Stimulated activated CD4-positive, alpha-beta T cell treated with anti-CD3 and anti-CD28 coated beads, TNF-alpha, amount 100 ng/mL, for 24 hours (primary cell): ENCODE data around the gene ARHGAP24.
"Not testable (repeated sequence)": the region's sequence is repeated elsewhere in the genome, so short reads cannot be mapped to it uniquely, and the experiment has no call there.

ENCODE experiments used
- DNase-seq, 3 experiments: peaks; one replicate each; pipeline ENCODE4 v3.0.0-alpha.2; 2020; ENCODE audit warnings: low read depth in 3 of 3

ARHGAP24 gene

GRCh38 chr4:85812776-85813175, 337.8 kb downstream of the ARHGAP24 start:
- no peak for DNase-seq

DNA sequence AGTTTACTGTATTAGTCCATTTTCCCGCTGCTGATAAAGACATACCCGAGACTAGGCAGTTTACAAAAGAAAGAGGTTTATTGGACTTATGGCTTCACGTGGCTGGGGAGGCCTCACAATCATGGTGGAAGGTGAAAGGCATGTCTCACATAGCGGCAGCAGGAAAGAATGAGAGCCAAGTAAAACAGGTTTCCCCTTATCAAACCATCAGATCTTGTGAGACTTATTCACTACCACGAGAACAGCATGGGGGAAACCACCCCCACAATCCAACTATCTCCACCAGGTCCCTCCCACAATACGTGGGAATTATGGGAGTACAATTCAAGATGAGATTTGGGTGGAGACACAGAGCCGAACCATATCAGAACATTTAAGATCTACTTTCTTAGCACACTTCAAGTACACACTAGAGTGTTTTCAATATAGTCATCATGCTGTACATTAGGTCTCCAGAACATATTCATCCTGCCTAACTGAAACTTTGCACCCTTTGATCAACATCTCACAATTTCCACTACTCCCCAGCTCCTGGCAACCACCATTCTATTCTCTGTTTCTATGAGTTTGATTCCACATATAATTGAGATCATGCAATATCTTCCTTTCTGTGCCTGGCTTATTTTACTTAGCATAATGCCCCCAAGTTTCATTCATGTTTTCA, 341.0 kb downstream of the ARHGAP24 start:
- DNase-seq = no peak

DNA sequence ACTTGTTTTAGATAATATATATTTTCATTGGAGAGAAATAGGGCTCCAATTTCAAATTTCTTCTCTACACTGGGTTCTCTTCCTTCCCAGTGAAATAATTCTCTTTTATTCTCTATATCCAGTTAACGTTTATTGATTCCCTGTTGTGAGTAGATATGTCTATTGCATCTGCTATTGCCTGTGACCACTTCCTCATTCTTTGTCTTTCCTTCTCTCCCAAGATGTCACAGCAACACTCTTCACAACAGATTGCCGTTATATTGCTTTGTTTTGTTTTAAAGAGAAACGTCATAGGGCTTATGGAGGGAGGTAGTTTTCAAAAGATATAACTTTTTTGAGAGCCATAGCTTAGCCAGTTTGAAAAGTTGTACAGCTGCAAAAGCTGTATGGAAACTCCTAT, 343.8 kb downstream of the ARHGAP24 start:
- DNase-seq = no peak

DNA sequence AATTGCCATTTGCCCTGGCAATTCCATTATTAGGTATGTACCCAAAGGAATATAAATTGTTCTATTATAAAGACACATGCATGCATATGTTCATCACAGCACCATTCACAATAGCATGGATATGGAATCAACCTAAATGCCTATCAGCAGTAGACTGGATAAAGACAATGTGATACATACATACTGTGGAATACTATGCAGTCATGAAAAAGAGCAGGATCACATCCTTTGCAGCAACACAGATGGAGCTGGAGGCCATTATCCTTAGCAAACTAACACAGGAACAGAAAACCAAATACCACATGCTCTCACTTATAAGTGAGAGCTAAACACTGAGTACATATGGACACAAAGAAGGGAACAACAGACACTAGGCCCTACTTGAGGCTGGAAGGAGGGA, 345.2 kb downstream of the ARHGAP24 start:
- not testable (repeated sequence) for DNase-seq

GRCh38 chr4:85821688-85822455, 346.9 kb downstream of the ARHGAP24 start:
- no peak for DNase-seq

GRCh38 chr4:85823295-85823694, 348.3 kb downstream of the ARHGAP24 start:
- no peak for DNase-seq

DNA sequence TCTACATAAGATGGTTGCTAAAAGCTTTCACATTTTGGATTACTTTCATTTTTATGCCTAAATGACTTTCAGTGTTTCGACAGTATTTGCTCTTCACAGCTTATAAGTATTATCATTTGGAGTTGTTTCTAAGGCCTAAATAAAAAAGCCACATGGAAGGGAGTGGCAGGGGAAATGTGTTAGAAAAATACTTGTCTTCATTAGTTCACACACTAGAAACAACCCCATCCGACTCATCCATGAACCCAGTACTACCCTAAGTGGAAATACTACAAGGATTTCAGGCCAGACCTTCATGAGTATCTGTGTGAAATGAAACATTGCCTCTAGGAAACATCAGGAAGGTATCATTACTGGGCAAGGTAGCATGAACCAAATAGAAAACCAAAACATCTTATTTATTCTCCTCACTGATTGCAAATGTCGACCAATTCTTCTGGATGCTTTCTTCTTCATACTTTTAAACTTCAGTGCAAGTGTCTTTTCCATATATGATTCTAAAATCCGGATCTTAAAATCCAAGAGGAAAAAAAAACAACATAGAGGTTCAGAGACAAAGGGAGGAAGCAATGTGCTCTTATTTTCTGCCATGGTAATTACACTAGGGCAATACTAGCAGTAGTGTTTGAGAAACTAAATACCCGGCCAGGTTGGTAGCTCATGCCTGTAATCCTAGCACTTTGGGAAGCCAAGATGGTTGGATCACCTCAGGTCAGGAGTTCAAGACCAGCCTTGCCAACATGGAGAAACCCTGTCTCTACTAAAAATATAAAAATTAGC, 349.4 kb downstream of the ARHGAP24 start:
- DNase-seq = no peak

DNA sequence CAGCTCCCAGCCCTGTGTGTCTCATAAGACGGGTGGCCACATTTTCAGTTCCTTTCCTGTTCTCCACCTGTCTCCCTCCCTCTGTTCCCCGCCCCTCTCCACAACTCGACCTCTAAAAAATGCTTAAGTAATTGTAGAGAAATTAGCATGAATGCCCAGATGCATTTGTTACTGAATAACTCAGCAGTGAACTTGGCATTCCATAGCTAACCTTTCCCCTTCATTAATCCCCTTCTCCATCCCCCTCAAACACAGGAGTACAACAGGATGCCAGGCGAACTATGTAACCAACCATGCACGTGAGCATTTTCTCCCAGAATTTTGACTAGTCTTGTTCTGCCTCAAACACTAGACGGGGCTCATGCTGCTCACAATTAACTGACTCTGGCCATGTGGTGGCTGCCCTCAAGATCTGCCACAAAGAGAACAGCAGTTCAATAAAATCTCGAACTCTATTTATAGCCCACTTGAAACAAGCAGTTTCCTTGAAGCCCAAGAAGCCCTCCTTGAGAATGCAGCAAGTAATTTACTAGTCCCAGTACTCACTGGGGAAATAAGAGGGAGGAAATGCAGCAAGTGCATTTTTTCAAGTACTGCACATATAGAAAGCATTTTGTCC, 351.2 kb downstream of the ARHGAP24 start:
- DNase-seq = no peak

GRCh38 chr4:85828027-85828890, 353.3 kb downstream of the ARHGAP24 start:
- no peak for DNase-seq

- no peak for DNase-seq
These were observed 354.5 kb downstream of the ARHGAP24 start for GRCh38 chr4:85829276-85830051.

DNA sequence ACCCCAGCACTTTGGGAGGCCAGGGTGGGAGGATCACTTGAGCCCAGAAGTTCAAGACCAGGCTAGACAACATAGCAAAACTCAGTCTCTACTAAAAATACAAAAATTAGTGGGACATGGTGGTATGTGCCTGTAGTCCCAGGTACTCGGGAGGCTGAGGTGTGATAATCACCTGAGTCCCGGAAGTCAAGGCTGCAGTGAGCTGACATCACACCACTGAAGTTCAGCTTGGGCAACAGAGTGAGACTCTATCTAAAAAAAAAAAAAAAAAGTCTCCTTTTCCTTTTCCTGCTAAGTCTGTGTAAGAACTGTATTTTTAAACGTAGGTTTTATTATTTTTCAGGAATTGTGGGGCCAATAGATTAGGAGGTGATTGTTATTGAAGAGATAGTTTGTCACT, 356.7 kb downstream of the ARHGAP24 start:
- DNase-seq = no peak

DNA sequence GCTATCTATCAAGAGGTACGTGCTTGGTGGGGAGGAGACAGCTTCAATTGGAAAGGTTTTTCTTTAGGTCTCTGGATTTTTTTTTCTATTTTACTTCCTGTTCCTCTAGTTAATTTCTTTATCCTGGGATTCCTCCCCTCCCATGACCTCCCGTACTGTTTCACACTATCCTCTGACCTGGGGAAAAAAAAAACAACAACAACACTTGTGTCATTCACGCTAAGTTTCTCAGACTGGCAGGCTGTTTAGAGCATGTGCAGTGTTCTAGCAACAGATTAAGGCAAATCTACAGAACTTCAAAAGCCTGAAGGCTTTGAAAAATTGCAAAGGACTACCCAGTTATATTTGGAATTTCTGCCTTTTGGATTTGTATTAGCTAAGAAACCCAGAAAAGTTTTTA, 358.4 kb downstream of the ARHGAP24 start:
- DNase-seq = no peak

DNA sequence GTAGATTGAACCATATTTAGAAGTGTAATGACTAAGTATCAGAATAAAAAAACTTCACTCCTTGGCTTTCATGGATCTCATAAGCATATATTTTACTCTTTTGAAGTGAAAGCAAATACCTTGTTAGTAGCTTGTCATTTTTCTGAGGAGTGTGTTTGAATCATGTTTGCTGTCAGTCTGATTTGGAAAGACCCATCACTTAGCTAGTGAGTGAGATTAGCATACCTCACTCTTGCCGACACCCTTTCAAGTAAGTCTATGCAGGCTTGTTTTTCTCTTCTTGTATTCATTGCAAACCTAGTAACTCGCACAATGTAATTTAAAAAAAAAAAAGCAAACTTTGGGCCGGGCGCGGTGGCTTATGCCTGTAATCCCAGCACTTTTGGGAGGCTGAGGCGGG, 360.0 kb downstream of the ARHGAP24 start:
- DNase-seq = no peak

DNA sequence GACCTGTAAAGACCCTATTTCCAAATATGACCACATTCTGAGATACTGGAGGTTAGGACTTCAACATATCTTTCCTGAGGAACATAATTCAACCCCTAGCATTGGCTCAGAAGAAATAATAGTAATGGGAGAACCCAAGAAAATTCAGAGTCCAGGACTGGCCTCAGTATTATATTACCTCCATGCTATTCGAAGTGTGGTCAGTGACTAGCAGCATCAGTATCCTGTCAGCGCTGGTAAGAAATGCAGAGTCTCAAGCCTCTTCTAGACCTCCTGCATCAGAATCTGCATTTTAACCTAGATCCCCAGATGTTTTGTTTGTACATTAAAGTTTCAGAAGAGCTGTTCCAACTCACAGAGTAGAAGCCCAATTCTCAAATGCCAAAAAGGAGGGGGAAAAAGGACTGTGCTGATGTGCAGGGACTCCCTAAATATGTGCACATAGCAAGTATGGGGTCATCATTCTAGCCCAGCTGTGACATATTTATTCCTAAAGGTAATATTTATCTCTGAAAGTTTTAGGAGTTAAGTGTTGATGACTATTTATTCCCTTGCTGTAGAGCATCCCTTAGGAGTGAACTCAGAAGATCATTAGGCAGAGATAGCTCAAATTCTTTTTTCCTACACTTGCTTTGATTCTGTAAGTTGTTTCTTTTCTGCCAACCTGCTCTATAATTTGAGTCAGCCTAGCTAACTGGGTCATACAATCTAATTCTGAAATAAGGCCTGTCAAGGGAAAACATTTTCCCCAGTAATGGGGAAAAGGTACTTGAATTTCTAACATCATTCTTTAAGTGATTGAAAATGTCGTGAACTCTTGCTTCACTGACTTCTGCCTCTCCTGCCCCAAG, 361.9 kb downstream of the ARHGAP24 start:
- DNase-seq = no peak

DNA sequence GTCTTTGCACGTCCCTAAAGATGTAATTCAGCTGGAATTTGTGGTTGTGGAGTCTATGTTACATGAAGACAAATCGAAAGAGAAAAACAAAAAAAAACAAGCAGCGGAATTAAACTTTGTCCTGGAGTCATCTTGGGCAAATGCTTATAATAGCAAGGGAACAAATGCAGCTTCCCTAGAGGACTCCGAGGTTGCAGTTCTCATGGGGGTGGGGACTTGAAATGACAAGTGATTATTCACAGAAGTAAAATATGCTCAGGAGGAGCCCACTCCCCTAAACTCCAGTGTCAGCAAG, 362.4 kb downstream of the ARHGAP24 start:
- no peak for DNase-seq

- not testable (repeated sequence) for DNase-seq
These were observed 365.1 kb downstream of the ARHGAP24 start for GRCh38 chr4:85839981-85840451.

DNA sequence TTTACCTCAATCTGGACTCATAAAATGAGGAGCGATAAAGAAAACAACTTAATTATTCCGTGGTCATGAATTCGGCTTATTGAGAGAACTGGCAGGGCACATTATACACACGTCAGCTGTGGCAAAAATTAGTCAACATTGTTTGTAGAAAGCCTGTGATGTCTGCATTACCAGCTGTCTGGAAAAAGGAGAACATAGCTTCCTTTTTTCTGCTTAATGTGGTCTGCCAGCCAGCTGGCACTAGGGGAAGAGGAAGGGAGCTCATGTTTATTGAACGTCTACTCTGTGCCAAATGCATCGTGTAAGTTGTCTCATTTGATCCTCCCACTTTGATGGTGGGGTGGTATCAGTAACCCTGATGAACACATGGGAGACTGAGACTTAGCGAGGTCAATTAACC, 367.6 kb downstream of the ARHGAP24 start:
- no peak for DNase-seq

DNA sequence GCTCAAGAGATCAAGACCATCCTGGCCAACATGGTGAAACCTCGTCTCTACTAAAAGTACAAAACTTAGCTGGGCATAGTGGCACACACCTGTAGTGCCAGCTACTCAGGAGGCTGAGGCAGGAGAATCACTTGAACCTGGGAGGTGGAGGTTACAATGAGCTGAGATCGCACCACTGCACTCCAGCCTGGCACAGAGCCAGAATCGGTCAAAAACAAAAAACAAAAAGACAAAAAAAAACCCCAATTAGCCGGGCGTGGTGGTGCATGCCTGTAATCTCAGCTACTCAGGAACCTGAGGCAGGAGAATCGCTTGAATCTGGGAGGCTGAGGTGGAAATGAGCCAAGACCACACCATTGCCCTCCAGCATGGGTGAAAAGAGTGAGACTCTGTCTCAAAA, 378.8 kb downstream of the ARHGAP24 start:
- not testable (repeated sequence) for DNase-seq

- no peak for DNase-seq
These were observed 379.6 kb downstream of the ARHGAP24 start for GRCh38 chr4:85854546-85854945.
